ENCODE results near the gene RAC2.

Gene RAC2

DNA sequence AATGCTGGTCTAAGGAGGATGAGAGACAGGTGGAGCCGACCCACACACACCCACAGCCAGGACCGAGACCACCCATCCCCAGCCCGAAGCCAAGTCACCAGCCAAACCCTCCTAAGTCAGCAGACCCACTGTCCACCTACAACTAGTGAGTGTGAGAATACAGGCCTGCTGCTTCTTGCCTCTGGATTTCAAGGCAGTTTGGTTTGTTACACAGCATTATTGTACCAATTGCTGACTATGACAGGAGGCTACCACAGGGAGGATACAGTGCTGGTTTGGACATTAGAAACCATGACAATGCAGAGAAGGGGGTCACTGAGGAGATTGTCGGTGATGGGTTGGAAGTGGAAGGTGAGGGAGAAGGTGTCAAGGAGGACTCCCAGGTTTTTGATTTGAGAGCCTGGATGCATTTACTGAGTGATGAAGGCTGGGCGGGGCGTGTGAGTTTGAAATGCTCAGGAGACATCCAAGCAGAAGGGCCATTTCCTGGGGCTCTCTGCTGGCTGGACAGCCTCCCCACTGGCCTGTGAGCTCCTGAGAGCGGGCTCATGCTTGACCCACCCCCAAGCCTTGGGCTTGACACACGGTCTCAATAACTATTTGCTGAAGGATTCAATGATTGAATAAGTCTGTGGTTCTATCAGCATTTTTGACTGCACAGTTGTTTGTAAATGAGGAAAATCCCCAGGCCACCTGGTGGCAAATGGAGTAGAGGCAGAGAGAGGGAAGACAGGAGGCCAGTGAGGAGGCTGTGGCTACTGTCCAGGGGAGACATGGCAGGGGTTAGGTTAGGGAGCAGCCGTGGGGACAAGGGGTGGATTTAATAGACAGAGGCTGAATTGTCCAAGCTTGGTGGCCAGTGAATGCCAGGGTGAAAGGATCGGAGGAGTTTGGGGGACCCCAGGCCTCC is 22.4 kb downstream of the RAC2 start:
- DNase-seq (ENCODE audit: low read depth), result no peak

- DNase-seq (ENCODE audit: low read depth), result no peak
Observed at GRCh38 chr22:37220543-37220981, 23.5 kb downstream of the RAC2 start.

DNA sequence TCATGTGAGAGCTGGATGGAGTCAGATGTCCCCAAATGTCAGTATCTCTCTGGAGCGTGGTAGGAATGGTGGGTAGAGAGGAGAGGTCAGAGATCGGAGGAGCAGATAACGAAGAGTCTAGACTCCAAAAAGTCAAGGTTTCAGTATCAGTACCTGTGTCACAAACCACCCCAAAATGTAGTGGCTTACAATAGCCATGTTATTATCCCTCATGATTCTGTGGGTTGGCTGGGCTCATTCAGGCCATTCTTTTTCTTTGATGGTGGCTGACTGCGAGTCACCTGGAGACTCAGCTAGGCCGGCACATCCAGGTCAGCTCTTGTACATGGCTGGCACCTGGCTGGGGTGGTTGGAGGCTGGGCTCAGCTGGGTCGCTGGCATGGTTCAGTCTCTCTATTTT is 24.5 kb downstream of the RAC2 start:
- DNase-seq (ENCODE audit: low read depth), result no peak

DNA sequence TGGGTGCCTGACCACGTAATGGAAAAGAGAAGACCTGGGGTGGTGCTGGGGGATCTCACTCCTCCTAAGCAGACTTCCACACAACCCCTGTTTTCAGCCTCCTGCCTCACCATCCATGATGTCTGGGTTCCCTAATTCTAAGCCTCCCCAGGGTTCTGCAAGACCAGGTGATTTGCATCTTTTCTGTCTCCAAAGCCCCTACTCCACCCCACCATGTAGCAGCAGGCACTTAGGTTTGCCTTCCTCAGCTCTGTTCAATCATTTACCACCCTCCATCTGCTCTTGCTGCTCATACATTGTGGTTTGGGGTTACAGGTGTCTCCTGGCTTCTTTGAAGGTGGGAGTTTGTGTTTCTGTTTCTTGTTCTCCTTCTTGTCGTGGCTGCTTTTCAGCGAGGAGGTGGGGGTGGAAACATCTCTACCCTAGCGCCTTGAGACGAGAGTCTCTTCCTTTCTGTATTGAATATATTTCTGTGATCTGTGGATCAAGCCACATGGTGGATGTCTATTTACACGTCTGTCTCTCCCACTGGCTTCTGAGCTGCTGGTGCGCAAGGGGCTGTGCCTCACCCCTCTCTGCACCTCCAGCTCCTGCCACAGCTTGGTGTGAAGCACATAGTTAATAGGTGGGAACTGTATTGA is 25.2 kb downstream of the RAC2 start:
- no peak for DNase-seq (ENCODE audit: low read depth)

DNA sequence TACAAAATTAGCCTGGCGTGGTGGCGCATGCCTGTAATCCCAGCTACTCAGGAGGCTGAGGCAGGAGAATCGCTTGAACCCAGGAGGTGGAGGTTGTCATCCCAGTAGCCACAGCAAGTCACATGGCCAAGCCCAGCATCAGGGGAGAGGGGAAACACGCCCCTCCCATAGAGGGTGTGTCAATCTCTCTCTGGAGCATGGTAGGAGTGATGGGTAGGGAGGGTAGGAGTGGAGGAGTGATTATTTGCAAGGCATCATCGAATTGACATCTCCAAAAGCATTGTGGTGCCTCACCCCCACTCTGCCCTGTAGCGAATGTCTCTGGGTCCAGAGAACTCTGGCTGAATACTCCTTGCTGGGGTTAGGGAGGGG is 25.7 kb downstream of the RAC2 start:
- DNase-seq (ENCODE audit: low read depth), result no peak

GRCh38 chr22:37215890-37216289 is 28.2 kb downstream of the RAC2 start:
- DNase-seq (ENCODE audit: low read depth), result no peak

DNA sequence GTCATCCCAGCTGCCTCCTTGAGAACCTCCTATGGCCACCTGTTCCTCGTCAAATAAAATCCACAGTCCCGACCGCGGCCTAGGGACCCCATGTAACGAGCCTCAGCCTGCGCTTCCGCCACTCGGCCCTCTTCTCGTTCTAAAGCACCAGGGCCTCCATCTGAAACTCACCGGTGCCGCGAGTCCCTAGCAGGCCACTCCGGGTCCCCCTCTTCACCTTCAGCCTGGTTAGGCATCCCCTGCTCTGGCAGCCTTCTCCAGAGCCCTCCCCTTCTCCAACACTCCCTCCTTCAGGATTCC is 29.4 kb downstream of the RAC2 start:
- DNase-seq (ENCODE audit: low read depth), result no peak

DNA sequence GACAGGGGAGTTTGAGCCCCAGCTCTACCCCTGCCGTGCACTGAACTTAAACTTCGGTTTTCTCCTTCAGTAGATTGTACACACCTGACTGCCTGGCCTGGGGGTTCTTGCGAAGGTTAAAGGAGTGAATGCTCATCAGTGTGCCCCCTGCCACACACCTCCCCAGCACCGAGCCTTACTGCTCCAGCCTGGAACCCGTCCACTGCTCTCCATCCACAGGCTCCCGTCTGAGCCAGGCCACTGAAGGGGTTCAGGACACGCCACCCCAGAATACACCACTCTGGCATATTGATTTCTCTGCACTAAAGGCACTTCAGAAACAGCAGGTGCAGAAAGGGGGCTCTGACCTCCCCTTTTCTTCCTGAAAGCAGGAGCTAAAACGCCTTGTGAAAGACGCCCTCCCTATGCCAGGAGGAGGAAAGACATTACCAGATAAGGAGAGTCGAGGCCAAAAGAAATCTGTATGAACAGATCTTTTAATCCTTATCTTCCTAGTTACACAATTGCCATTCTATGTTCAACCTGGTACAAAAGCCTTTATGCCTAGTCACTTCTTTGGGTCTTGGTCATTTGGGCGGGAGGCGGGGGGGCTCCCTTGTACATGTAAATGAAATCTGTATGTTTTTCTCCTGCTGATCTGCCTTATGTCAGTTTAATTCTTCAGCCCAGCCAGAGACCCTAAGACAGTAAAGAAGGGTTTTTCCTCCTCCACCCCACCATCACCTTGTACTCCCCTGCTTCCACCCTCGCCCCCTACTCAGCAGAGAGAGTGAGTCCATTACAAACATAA is 29.9 kb downstream of the RAC2 start:
- DNase-seq (ENCODE audit: low read depth), result no peak

DNA sequence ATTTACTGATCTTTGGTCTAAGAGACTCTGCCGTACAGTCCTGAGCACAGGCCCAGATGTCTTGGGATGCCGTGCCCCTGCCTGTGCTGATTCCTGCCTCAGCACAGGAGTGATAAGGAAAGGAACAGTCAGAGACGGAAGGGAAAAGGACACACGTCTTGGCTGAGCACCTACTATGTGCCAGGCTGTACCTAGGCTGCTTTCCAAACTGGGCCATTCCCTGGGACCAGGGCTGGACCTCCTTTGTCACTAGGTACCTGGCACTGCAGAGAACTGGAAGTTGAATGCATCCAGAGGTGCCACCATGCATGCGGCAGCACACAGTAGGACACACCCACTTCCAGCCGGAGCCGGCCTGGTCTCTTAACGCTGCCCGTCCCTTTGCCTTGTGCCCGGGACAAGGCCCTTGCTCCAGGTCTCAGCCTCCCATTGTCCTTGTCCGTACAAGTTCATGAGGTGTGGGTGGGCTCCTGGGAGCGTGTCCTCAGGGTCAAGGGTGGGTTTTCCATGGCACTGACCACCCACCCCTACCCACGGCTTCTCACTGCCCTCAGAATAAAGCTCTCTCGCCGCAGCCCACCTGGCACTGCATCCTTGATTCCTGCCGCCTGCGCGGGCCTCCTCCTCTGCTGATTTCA is 30.7 kb downstream of the RAC2 start:
- DNase-seq (ENCODE audit: low read depth), result no peak

- DNase-seq (ENCODE audit: low read depth), result no peak
Observed at GRCh38 chr22:37212174-37212906, 31.7 kb downstream of the RAC2 start, which contains the start of gene SSTR3. Gene SSTR3 (minus strand): TSS chr22:37212477. CDS start chr22:37207803, 4,674 bp downstream.

- no peak for DNase-seq (ENCODE audit: low read depth)
Observed at GRCh38 chr22:37211866-37212173, 32.2 kb downstream of the RAC2 start.

- DNase-seq (ENCODE audit: low read depth), result no peak
Observed at GRCh38 chr22:37211075-37211865, 32.8 kb downstream of the RAC2 start.

DNA sequence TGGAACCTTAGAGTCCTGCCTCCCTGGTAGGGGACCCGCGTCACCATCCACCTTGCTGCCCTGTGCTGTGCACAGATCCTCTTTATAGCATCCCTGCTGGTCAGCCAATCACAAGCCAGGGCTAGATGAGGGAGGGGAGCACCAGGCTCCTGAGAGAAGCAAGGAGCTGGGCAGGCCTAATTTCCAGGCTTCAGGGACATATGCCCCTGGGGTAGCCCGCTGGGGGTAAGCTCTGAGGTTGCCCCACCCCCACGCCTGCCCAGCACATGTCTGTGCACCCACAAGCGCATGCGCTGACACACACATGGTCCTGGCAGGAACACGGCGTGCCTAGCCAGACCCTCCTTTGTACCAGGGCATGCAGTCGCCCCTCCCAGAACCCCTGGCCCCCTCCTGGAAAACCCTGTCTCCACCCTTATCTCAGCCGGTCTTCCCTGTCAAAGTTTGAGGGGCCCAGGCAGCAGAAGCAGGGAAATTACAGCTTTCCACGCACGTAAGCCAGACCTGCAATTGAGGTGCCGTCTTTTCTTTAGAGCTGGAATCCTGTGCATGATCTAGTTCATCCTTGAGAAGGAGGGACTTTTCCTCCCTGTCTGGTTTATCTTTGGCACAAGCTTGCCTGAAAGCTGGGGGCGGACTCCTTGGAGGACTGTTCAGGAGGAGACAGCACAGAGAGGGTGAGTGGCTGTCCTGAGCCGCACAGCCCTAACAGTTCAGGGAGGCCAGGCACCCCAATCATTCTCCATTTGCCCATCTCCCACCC is 33.8 kb downstream of the RAC2 start:
- DNase-seq (ENCODE audit: low read depth), result no peak

- no peak for DNase-seq (ENCODE audit: low read depth)
Observed at GRCh38 chr22:37209140-37209845, 34.8 kb downstream of the RAC2 start.

- no peak for DNase-seq (ENCODE audit: low read depth)
Observed at GRCh38 chr22:37208401-37209139, 35.5 kb downstream of the RAC2 start.

GRCh38 chr22:37207981-37208380 is 36.1 kb downstream of the RAC2 start:
- DNase-seq (ENCODE audit: low read depth), result no peak

- DNase-seq (ENCODE audit: low read depth), result no peak
Observed at GRCh38 chr22:37206841-37207821, 36.9 kb downstream of the RAC2 start.

Measured in stimulated activated CD8-positive, alpha-beta memory T cell treated with anti-CD3 and anti-CD28 coated beads, Interleukin-15, amount 100 ng/mL, for 24 hours (primary cell).